Neural cell (in vitro differentiated cells): Measurements from ENCODE around the gene FOLH1.
"Not testable (repeated sequence)": the region's sequence is repeated elsewhere in the genome, so short reads cannot be mapped to it uniquely, and the experiment has no call there.

Source experiments
- CTCF ChIP-seq: fragments of 450-650 bp; IDR thresholded peaks from 2 replicates; pipeline ENCODE4 v1.5.1; 2014; ENCODE audit warnings: antibody characterized with exemption, mild to moderate bottlenecking, moderate library complexity; ENCODE audit not compliant: poor library complexity, severe bottlenecking
- EP300 ChIP-seq: fragments of 450-650 bp; conservative IDR thresholded peaks from 2 replicates; pipeline ENCODE4 v1.6.1; 2014; ENCODE audit warnings: antibody characterized with exemption, mild to moderate bottlenecking, moderate library complexity; ENCODE audit not compliant: poor library complexity, severe bottlenecking
- EZH2 ChIP-seq: fragments of 200-600, 300-800 bp; shearing (Covaris generic), sonication (generic); IDR thresholded peaks from 2 replicates; pipeline ENCODE4 v1.6.1; 2014; ENCODE audit warnings: antibody characterized with exemption, low read length, borderline replicate concordance, mild to moderate bottlenecking; ENCODE audit not compliant: insufficient read depth, poor library complexity, severe bottlenecking
- MXI1 ChIP-seq: fragments of 450-650 bp; conservative IDR thresholded peaks from 2 replicates; pipeline ENCODE4 v1.6.1; 2014; ENCODE audit warnings: antibody characterized with exemption, mild to moderate bottlenecking; ENCODE audit not compliant: poor library complexity, severe bottlenecking
- POLR2AphosphoS5 ChIP-seq: IDR thresholded peaks from 2 replicates; pipeline ENCODE4 v1.6.1; 2012
- REST ChIP-seq: IDR thresholded peaks from 2 replicates; pipeline ENCODE4 v1.6.1; 2012; ENCODE audit warnings: borderline replicate concordance
- SMC3 ChIP-seq: fragments of 450-650 bp; conservative IDR thresholded peaks from 2 replicates; pipeline ENCODE4 v1.6.1; 2014; ENCODE audit warnings: antibody characterized with exemption, mild to moderate bottlenecking, moderate library complexity; ENCODE audit not compliant: poor library complexity
- TAF1 ChIP-seq: IDR thresholded peaks from 2 replicates; pipeline ENCODE4 v1.6.1; 2012; ENCODE audit warnings: low read depth

GRCh38 chr11:49184756-49185155 is 23.6 kb downstream of the FOLH1 start:
- TF ChIP-seq CTCF, TAF1, POLR2AphosphoS5, EP300, REST, SMC3, EZH2, MXI1: not testable (repeated sequence)
